CD4-positive, alpha-beta T cell treated with Interleukin-2 at 100 ng/mL for 4 hours (primary cell): ENCODE results near the gene NUP210.

Experiments used
- DNase-seq: peaks from one replicate; pipeline ENCODE4 v3.0.0-alpha.2; 2020; ENCODE audit warnings: low spot score

NUP210 gene

DNA sequence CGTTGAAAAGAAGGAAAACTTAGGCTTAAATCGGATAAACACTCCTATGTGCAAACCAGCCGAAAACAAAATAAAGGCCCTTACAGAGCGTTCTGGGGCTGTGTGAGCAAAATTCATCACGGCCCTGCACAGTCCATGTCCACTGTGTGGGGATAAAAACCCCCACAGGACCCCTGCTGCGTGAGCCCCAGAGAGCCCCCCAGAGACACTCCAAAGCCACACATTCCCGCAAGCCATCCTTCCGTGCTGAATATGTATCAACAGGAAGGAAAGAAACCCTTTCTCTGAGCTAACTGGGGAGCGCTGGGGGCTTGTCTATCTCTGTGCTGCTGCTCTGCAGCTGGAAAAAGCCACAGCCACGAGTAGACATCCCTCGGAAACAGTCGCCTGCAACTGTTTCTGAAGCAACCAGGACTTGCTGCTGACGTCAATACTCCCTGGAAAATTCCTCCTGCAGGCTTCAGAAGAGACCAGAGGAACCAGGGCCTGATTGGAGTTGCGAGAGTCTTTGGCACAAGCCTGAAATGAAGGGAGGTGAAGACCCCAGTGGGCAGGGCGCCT, 72.7 kb downstream of the NUP210 start:
- DNase-seq = no peak

DNA sequence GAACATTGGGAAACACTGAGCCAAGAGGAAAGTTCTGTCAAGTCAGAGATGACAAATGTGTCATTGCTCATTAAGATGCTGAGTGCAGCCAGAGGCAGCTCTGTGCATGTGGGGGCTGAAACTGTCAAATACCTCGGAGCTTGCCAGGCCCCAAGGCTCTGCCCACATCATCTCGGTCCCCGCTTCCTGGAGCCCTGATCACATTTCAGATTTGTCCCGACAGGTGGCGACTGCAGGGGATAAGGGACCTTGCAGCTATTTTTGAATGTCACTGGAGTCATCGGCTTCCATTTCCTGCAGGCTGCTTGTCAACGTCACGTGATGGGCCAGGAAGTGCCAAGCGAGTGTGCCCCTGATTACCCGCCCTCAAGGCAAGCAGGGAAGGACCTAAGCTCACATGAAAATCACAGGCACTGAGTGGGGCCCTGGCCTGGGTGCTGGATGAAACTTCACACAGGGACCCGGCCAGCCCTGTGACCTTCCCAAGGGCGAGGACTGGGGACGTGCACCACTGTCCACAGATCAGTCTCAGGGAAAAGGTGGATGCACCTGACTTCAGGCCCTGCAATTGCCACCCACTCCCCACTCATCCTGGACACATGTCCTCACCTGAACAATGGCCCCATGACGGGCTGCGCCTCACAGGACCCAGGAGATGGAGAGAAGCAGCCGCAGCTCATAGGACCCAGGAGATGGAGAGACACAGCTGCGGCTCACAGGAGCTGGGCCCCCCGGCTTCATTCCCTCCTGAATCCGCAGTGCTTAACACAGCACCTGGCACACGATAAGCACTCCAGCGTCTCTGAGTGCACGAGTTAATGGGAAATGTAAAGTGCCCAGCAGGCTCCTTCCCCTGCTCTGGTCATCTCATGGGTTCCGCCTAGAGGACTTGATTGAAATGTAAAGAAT, 73.4 kb downstream of the NUP210 start:
- DNase-seq = peak; percentile 80

DNA sequence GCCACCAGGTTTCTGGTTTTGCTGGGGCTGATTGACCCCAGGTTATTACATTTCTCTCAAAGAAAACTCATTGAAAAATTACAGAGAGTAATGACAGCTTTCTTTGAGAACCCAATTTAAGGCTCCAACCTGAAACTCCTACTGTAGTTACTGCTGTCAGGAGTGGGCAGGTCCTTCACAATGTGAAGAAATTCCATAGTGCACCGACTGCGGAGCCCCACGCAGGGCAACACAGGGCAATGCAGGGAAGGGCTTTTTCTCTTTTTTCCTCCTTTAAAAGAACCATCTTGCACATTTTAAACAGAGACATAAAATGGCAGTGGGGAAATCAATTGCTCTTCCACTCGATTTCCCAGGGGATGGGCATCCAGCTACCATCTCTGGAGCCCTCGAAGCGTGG, 74.3 kb downstream of the NUP210 start:
- no peak for DNase-seq

DNA sequence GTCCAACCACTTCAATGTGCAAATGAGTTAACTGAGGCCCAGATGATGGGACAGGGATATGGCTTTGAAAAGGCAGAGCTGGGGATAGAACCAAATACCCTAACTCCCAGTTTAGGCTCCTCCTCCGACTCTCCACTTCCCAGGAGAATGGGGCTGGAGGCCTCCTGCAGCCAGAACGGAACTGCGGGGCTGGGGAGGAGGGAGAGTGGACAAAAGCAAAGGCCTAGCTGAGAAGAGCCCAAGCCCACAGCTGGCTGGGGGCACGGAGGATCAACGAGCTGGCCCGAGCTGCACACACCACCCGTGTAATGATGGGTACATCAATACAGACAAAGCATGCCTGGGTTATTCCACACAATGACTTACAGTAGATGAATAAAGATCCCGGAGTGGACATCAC, 74.8 kb downstream of the NUP210 start:
- no peak for DNase-seq

DNA sequence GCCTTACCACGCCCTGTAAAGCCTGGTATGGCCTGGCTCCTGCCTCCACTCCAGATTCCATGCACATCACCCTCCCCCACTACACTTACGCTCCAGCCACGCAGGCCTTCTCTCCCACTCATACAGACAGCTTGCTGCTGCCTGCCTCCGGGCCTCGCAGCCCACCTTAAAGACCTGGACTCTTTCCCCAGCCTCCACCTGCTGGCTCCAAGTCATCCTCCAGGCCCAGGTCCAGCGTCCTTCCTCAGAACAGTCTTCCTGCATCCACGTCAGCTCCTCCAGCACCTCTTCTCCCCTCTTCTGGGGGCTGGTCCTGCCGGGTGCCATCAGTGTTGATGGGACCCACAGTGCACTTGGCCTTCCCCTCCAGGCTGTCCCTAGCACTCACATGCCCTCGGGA, 75.5 kb downstream of the NUP210 start:
- DNase-seq = no peak

DNA sequence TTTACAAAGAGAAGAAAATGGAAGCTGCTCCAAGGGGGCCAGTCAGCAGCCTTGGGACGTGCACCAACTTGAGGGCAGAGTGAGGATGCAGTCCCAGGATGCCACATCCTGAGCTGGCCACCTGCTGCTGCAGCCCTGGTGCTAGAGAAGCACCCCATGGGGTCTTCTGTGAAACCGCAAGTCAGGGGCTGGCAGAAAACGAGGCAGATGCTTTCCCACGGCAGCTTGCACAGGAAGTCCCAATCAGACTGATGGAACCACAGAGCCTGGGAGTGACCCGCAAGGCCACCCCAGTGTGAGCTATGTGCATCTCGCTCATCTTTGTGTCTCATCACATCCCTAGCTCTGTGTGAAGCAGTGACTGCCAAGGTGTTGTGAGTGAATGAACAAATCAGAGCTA, 76.5 kb downstream of the NUP210 start:
- DNase-seq = no peak

DNA sequence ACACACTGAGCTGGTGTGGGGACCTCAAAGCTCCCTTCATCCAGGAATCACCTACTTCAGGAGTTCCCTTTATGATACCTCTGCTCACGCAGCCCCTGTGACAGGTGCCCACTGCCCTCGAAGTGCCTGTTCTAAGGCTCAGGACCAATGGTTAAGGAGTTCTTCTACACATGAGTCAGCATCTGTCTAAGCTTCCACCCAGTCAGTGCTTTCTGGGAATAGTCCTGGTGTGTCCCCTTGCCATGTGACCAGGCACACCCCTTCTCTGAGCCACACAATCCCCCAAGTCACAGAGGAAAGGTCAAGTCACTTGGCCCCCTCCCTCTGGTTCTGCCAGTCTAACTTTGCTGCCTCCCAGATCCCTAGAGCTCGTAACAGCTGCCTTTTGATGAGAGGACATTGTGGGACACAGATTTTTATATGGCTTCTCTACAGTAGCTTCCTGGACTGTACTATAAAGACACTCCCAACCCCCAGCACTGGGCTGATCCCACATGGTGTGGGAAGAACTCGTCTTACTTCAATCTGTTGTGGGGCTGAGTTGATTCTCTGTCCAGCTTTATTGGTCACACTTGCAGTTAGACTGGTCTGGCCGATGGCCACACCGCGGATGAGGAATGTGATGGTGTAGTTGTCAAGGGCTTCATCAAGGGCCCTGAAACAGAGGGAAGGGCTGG, 78.8 kb downstream of the NUP210 start:
- DNase-seq = no peak

DNA sequence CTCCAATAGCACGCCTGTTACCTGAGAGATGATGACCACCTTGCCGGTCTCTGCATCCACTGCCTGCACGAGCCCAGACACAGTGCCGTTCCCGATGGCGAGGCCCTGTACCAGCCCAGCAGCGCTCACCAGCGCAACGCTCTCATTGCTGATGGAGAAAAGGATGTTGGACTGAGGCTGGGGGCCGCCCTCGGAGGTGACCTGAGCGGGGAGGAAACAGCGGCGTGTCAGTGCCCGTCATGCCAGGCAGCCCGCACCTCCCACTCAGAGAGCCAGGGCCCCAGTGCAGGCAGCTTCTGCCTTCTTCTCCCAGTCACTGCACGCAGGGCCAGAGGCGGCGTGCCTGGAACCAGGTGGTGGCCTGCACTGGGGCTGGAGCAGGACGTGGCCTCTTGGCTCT, 80.3 kb downstream of the NUP210 start:
- DNase-seq = no peak

DNA sequence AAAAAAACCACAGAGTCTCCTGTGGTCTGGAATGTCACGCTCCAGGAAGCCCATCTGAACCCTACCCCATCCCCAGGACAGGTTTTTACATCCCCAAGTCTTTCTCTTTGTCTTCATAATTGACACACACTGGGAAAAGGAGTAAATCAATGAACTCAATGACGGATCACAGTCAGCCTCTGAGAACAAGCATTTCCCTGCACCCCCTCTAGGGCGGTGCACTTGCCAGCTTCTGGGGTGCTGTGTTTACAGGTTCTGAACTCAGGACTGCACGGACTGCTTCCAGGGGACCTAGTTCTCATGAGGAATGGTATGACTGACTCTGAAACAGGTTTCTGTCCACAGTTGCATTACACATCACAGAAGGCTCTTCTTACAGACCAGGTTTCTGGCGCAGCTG, 81.1 kb downstream of the NUP210 start:
- no peak for DNase-seq

DNA sequence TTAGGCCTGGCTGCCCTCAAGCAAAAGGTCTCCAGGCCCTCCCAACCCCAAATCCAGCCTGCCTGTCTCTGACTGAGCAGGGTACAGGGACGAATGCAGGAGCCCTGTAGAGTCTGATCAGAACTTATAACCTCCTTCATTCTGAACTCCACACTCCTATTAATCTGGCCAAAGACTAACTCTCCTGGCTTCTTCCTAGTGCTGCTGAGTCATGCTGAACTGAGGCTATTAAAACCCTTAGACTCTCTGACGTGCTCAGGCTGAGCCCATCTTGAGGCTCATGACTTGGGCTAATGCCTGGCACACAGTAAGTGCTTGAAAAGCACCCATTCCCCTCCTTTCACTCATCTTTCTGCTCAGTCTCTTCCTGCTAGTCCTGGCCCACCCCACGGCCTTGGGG, 81.9 kb downstream of the NUP210 start:
- DNase-seq = no peak

DNA sequence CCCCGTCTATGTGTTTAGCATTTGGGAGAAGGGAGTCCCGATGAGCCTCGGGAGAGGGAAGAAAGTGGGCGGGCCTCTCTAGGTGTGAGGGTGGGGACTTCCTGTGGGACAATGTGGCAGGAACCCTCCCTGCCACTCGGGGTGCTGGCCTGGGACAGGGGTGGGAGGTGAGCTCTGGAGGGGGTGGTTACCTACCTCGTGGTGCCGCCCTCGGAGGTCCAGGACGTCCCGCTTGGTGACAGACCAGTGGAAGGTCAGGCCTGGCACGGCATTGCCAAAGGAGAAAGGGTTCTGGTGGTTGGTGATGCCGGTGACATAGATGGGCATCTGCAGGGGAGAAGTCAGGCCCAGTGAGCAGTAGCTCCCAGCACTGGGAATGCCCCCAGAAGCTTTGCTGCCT, 83.5 kb downstream of the NUP210 start:
- DNase-seq = no peak

DNA sequence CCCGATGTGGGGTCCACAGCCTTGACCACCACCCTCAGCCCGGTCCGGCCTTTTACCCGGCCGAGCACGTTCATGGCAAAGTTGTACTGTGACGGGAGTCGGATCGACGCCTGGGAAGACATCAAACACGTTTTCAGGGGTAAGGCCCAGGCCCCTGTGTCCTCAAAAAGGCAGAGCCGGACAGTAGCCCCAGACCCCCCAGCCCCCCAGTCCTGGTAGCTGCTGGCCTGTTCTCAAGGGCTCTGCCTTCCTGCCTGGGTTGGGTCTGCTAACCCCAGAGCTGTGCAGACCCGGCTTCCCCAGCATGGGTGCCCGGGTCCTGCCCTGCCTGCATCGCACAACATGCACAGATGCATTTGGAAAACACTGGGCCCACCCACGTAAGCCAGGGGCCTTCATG, 84.6 kb downstream of the NUP210 start:
- DNase-seq = no peak

DNA sequence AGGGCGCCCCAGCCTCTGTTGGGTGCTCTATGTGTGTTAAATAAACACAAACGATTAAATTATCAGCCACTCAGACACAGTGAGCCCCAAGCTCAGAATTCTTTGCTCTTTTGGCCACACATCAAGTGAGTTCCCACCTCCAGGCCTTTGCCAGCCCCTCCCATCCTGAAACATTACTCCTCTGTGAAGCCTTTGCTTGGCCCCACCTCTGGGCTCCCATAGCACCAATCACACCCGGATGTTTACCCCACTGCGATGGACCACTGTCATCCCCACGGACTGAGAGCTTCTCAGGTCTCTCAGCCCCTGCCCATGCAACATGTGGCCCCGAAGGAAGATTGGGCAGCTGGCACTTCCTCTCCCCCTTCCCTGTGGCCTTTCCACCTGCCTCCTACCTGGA, 85.1 kb downstream of the NUP210 start:
- DNase-seq = no peak

DNA sequence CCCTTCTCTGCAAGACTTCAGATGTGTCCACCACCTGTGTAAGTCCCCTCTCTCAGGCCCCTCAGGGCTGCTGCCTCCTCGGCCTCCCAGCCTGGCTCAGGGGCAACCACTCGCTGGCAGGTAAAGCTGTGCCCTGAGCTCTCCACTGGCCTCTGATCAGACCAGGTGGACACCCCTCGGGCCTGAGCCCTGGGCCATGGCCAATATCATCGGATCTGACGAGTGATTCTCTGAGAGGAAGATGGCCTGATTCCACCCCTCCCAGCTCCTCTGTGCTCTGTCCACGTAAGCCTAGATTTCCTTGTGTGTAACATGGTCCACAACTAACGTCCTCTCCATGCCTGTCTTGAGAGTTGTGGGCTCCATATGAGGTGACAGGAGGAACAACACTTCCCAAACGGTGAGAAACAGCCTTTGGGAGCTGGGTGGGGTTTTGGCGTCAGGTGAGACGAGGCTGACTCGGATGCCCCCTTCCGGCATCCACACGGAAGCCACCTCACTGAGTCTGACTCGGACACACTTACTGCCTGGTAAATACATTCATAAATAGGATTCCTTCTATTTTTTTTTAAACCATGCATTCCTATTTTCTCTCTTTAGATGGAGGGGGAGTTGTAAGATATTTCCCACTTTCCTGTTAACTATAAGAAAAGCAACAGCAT, 86.8 kb downstream of the NUP210 start:
- DNase-seq = no peak

DNA sequence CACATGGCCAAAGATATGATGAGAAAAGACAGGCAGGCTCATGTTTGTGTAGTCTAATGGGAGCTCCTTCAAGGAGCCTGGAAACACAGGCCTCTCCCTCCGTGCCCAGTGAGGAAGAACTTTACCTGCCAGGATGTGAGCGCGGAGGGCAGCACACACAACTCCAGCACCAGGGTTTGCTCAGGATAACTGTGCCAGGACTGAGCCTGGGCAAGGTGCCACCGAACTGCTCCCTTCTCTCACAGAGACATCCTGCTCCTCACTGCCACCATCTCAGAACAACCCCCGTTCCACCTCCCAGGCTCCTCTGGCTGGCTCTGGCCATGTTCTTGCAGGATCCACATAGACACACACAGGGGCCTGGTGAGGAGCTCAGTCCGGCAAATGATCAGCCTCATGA, 87.4 kb downstream of the NUP210 start:
- no peak for DNase-seq

DNA sequence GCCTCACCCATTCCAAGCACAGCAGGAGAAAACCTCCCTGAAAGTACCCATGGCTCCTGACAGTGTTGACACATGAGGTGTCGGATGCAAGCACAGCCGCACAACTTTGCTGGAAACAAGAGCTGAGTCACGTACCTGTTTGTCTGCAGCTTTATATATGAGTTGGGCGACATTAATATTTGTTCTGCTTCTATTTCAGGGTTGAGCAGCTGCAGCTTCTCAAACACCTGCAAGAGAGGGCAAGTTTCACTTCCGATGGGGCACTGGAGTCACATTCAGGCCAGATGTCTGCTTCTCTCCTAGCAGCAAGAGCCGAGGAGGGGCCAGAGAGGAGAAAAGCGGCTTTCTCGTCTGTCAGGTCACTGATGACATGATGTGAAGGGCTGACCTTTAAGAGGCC, 88.0 kb downstream of the NUP210 start:
- DNase-seq = no peak

DNA sequence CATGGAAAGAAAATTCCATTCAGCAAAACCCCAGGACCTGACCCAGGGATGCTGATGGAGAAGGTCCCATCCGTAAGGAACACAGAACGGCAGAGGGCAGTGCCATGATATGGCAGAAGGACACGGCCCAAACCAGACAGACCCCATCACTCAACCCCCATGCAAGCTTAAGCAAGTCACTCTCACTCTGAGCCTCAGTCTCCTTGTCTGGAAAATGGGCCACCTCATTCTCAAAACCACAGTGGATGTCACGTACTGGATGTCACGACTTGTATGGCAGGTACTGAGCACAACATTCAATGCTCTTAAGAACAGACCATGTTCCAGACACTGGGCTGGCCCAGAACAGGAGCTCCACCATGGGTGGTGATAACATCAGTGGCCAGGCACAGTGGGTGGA, 90.4 kb downstream of the NUP210 start:
- no peak for DNase-seq

DNA sequence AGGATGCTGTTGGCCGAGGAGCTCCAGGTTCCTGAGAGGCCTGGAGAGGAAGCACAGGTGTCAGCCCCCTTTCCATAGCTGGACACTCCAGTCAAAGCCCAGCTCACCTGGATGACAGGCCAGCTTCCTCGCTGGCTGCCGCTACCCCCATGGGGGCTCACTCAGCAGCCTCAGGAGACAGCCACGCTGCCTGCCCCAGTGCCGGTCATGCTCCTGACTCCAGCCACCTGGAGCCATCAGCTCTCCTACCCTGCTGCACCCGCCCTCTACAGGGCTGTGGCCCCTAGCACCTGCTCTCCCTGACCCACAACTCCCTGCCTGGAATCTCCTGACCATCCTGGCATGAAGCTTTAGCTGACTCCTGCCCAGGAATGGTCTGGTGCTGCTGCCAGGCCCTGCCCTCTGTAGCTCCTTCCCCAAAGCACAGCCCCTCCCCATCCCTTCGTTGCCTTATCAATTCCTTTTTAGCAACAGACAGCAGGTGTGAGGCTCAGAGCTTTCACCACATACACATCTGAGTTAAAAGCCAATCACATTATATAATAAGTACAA, 94.2 kb downstream of the NUP210 start:
- no peak for DNase-seq

DNA sequence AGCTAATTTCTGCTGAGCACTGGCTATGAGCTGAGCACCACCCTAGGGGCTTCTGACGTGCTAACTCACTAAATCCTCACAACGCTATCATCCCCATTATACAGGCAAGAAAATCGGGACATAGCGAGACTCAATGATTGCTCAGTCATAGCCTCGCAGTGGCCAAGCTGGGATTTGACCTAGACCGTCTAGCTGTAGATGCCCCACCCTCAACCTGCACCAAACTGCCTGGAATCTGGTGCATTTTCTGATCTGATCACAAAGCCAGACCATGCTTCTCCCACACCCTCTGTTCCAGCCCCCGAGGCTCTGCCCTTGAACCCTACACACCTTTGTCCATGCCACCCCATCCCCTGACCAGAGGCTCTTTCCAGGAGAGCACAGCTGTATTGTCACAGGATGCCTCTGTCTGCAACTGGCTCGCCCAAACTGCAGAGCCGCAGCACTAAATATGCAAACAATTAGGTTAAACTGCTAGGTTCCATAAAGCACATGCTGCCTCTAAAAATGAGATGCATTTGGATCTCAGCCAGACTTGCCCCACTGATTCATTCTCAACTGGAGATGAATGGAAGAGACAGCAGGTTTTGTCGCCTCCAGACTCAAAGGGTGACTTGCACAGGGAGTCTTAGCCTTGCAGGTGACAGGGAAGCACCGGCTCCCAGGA, 95.2 kb downstream of the NUP210 start:
- no peak for DNase-seq

DNA sequence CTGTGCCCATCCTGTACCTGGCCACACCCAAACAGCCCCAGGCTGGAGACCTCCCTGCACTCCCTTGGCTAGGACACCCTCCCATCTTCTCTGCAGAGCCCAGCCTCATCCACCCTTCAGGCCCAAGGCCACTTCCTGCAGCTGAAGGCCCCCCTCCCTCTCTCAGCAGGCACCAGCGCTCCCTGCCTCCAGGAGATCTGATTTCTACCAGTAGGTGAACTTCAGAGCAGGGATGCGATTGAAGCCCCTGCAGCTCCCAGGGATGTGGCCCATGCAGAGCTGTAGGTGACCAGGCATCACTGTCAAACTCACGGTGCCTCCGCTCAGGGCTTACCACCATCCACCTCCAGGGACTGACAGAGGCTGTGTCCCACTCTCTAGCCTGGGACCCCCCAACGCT, 96.3 kb downstream of the NUP210 start:
- DNase-seq = no peak

DNA sequence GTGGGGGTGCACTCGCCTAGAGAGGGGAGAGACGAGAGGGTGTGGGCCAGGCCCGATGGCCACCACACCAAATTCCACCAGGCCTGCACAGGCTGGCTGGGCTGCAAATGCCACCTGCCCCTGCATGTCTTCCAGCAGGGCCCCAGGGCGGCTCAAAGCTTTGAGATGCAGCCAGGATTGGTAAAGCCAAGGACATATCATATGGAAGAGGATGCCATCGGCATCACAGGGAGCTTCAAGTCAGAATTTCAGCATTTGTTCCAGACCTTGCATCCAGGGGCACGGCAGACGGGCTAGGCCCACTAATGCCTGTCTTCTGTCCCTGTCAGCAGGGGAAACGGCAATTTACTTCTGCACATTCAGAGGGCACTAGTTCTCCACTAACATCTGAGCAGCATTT, 97.8 kb downstream of the NUP210 start:
- no peak for DNase-seq
